AML-193 (cell line): Measurements from ENCODE around the gene P2RY11.

Source experiments
- DNase-seq, 2 experiments: peaks; one replicate each; lab custom pipeline; 2025; lab: John Stamatoyannopoulos, UW

The P2RY11 gene

GRCh38 chr19:10093295-10094186 is 18.0 kb upstream of the P2RY11 start:
- no peak for DNase-seq

GRCh38 chr19:10095622-10095947 is 15.9 kb upstream of the P2RY11 start:
- no peak for DNase-seq

GRCh38 chr19:10095948-10096614 is 15.4 kb upstream of the P2RY11 start:
- no peak for DNase-seq

- no peak for DNase-seq
Observed at GRCh38 chr19:10096615-10096963, 14.9 kb upstream of the P2RY11 start.

- DNase-seq, result no peak
Observed at GRCh38 chr19:10100163-10100785, 11.2 kb upstream of the P2RY11 start.

GRCh38 chr19:10102787-10103236 is 8.7 kb upstream of the P2RY11 start:
- no peak for DNase-seq

- DNase-seq, result no peak
Observed at GRCh38 chr19:10104130-10104513, 7.4 kb upstream of the P2RY11 start.

- no peak for DNase-seq
Observed at GRCh38 chr19:10104665-10105508, 6.6 kb upstream of the P2RY11 start.

- no peak for DNase-seq
Observed at GRCh38 chr19:10105509-10106099, 5.9 kb upstream of the P2RY11 start.

- DNase-seq, result peak; percentile 97
Observed at GRCh38 chr19:10106100-10106936, 5.2 kb upstream of the P2RY11 start, which contains the start of gene PPAN. TSS of gene PPAN (plus strand) at chr19:10106362. CDS start at chr19:10106395, 33 bp downstream.

- DNase-seq, result no peak
Observed at GRCh38 chr19:10107254-10107653, 4.2 kb upstream of the P2RY11 start.

GRCh38 chr19:10107817-10108367 is 3.6 kb upstream of the P2RY11 start:
- DNase-seq, result no peak

- DNase-seq, result no peak
Observed at GRCh38 chr19:10109528-10109927, 2.0 kb upstream of the P2RY11 start.

- DNase-seq, result no peak
Observed at GRCh38 chr19:10110076-10110971, 1.2 kb upstream of the P2RY11 start.

GRCh38 chr19:10110972-10111317 is 548 bp upstream of the P2RY11 start:
- DNase-seq, result no peak

- no peak for DNase-seq
Observed at GRCh38 chr19:10112037-10112761, 706 bp downstream of the P2RY11 start.

- DNase-seq, result no peak
Observed at GRCh38 chr19:10112895-10113591, 1.6 kb downstream of the P2RY11 start.

- DNase-seq, result no peak
Observed at GRCh38 chr19:10113592-10113963, 2.1 kb downstream of the P2RY11 start.
